GM19043 (cell line): ENCODE data around the gene ELAC1.
"Not testable (repeated sequence)": the region's sequence is repeated elsewhere in the genome, so short reads cannot be mapped to it uniquely, and the experiment has no call there.

Source experiments
- ATAC-seq: cut with Tn5 transposase; IDR thresholded peaks from one replicate; pipeline ENCODE4 v1.9.1; 2021; ENCODE audit warnings: low read depth; ENCODE audit not compliant: unreplicated experiment

ELAC1 gene

GRCh38 chr18:50970006-50970405, 2.2 kb downstream of the ELAC1 start:
- no peak for ATAC-seq

GRCh38 chr18:50972404-50972803, 4.6 kb downstream of the ELAC1 start:
- ATAC-seq = not testable (repeated sequence)

- ATAC-seq = no peak
Measured at GRCh38 chr18:50973367-50974126, 5.7 kb downstream of the ELAC1 start.

- no peak for ATAC-seq
Measured at GRCh38 chr18:50977037-50977760, 9.4 kb downstream of the ELAC1 start.

GRCh38 chr18:50981381-50981780, 13.5 kb downstream of the ELAC1 start:
- ATAC-seq = no peak

GRCh38 chr18:50982086-50982801, 14.4 kb downstream of the ELAC1 start:
- ATAC-seq = no peak

- no peak for ATAC-seq
Measured at GRCh38 chr18:50982802-50983179, 15.0 kb downstream of the ELAC1 start.

GRCh38 chr18:50986360-50987087, 18.7 kb downstream of the ELAC1 start:
- ATAC-seq = no peak

GRCh38 chr18:50987261-50987660, 19.4 kb downstream of the ELAC1 start:
- no peak for ATAC-seq

- ATAC-seq = no peak
Measured at GRCh38 chr18:50989711-50990110, 21.9 kb downstream of the ELAC1 start.

- ATAC-seq = no peak
Measured at GRCh38 chr18:50992351-50992762, 24.5 kb downstream of the ELAC1 start.

- ATAC-seq = no peak
Measured at GRCh38 chr18:50994031-50994430, 26.2 kb downstream of the ELAC1 start.

- not testable (repeated sequence) for ATAC-seq
Measured at GRCh38 chr18:51003174-51003573, 35.3 kb downstream of the ELAC1 start.

- ATAC-seq = no peak
Measured at GRCh38 chr18:51006061-51006818, 38.4 kb downstream of the ELAC1 start.

GRCh38 chr18:51006948-51007789, 39.3 kb downstream of the ELAC1 start:
- ATAC-seq = no peak

- ATAC-seq = no peak
Measured at GRCh38 chr18:51007790-51008139, 39.9 kb downstream of the ELAC1 start.

GRCh38 chr18:51009072-51009471, 41.2 kb downstream of the ELAC1 start:
- ATAC-seq = no peak

- ATAC-seq = no peak
Measured at GRCh38 chr18:51010218-51010617, 42.4 kb downstream of the ELAC1 start.

GRCh38 chr18:51011709-51012108, 43.9 kb downstream of the ELAC1 start:
- ATAC-seq = no peak
